ENCODE data around the gene TSLP. TPM values are rescaled to one million over a fixed set of nuclear protein-coding genes. Genes with fewer than 3 reads are reported as not detected.

The TSLP gene
- polyA plus RNA-seq, 1 of the 3 experiments (the other 2 are of a cell fraction): 1.3 TPM

- Histone ChIP-seq H3K27ac (ENCODE audit: low read depth in 2 of 2, low read length in 1 of 2) (no peak overlapping the region; a peak in 1 of 4 replicates), H3K36me3 (replicated peaks in 1 of 2; ENCODE audit: control insufficient read depth in 1 of 2, insufficient read depth in 2 of 2, low read length in 1 of 2) (peaks cover 66 to 93% of the 10 kb centered on the region in 2 experiments), H3K9me3 (no peaks in the 10 kb centered on the region; the same call in 1 of the 2 replicates), H3K9me2 (no peaks in the 10 kb centered on the region), H3K4me2 (no peak overlapping the region), H3K4me3 (ENCODE audit: low read depth in 2 of 2, low read length in 1 of 2) (no peak overlapping the region), H3K79me2 (ENCODE audit: insufficient read depth) (no peaks in the 10 kb centered on the region), H3K9ac (no peak overlapping the region), H3K4me1 (ENCODE audit: control insufficient read depth in 1 of 2, insufficient read depth in 2 of 2, low read depth in 1 of 2, low read length in 1 of 2) (no peaks in the 10 kb centered on the region), H4K20me1 (ENCODE audit: insufficient read depth) (no peaks in the 10 kb centered on the region), H3K27me3 (ENCODE audit: insufficient read depth) (no peaks in the 10 kb centered on the region), H2AFZ (ENCODE audit: low read depth) (no peak overlapping the region), H3F3A (replicated peaks; ENCODE audit: insufficient read depth) (peaks cover 9% of the 10 kb centered on the region)
- DNase-seq: no peak
- ChIA-PET POLR2A (no interaction called here), CTCF (no interaction called here)
- 50% methylated on average over 2 of the region's 2 CpGs for WGBS (ENCODE audit: low lambda C conversion rate)
- TF ChIP-seq RXRA (IDR thresholded peaks at IDR 0.05; ENCODE audit: borderline replicate concordance, low read depth): no peak
- no peak for TF ChIP-seq TAF1 (IDR thresholded peaks at IDR 0.05; ENCODE audit: borderline replicate concordance, low read depth, low read length)
- TF ChIP-seq TEAD4 (IDR thresholded peaks at IDR 0.05; ENCODE audit: borderline replicate concordance, insufficient read depth): no peak
- no peak for TF ChIP-seq FOXJ3 (CRISPR knock-in tag; IDR thresholded peaks at IDR 0.05)
- TF ChIP-seq REST (IDR thresholded peaks at IDR 0.05; ENCODE audit: low read depth, low read length): no peak
- no peak for TF ChIP-seq CTCF (IDR thresholded peaks at IDR 0.05)
- no peak for TF ChIP-seq NRF1 (IDR thresholded peaks at IDR 0.05; ENCODE audit: low read depth, low read length)
- TF ChIP-seq FOXM1 (IDR thresholded peaks at IDR 0.05; ENCODE audit: low read depth): no peak
- no peak for TF ChIP-seq YY1 (IDR thresholded peaks at IDR 0.05; ENCODE audit: low read depth)
- TF ChIP-seq POLR2AphosphoS5 (IDR thresholded peaks at IDR 0.05; ENCODE audit: low read depth, low read length): no peak
- TF ChIP-seq EP300 (IDR thresholded peaks at IDR 0.05; ENCODE audit: borderline replicate concordance in 1 of 2, low read depth in 1 of 2, low read length in 1 of 2): no peak
- TF ChIP-seq USF2 (IDR thresholded peaks at IDR 0.05; ENCODE audit: borderline replicate concordance, low read depth, low read length): no peak
- no peak for TF ChIP-seq RFX5 (IDR thresholded peaks at IDR 0.05; ENCODE audit: low read length)
- TF ChIP-seq TCF12 (IDR thresholded peaks at IDR 0.05): no peak
- TF ChIP-seq ELF1 (IDR thresholded peaks at IDR 0.05): no peak
- TF ChIP-seq PBX3 (IDR thresholded peaks at IDR 0.05): no peak
These were observed 47.7 kb downstream of the TSLP start for GRCh38 chr5:111119221-111119620.

Data from SK-N-SH (cell line).